Activated B cell treated with CpG ODN at 0.5 μM for 24 hours (primary cell): ENCODE data around the gene PBXIP1. TPM values are rescaled to one million over a fixed set of nuclear protein-coding genes. Genes with fewer than 3 reads are reported as not detected.
"Not testable (repeated sequence)": the region's sequence is repeated elsewhere in the genome, so short reads cannot be mapped to it uniquely, and the experiment has no call there.

ENCODE experiments used
- ATAC-seq: fragments of 200-7000 bp; cut with Tn5 transposase; one replicate; pipeline ENCODE4 v1.10.0; 2021; ENCODE audit warnings: low read depth, mild to moderate bottlenecking, moderate library complexity
- CTCF ChIA-PET: fragments of 350-600 bp; sonication (Branson Sonifier 250); formaldehyde crosslinking; loops from one replicate; lab custom pipeline; 2021; ENCODE audit warnings: antibody characterized with exemption; lab: Charles Lee
- POLR2A ChIA-PET: fragments of 350-600 bp; sonication (Branson Sonifier 250); formaldehyde crosslinking; loops from one replicate; lab custom pipeline; 2021; ENCODE audit warnings: antibody characterized with exemption; lab: Charles Lee
- DNase-seq: peaks from one replicate; pipeline ENCODE4 v3.0.0; 2022
- H3K27ac Mint-ChIP-seq: one replicate; pipeline ENCODE4 v1.8.0; 2020; ENCODE audit warnings: mixed read lengths
- H3K27me3 Mint-ChIP-seq: one replicate; pipeline ENCODE4 v1.8.0; 2021; ENCODE audit warnings: mixed read lengths
- H3K36me3 Mint-ChIP-seq: one replicate; pipeline ENCODE4 v1.8.0; 2021; ENCODE audit warnings: low read depth, mixed read lengths
- H3K4me1 Mint-ChIP-seq: one replicate; pipeline ENCODE4 v1.8.0; 2021; ENCODE audit warnings: mixed read lengths
- H3K4me3 Mint-ChIP-seq: one replicate; pipeline ENCODE4 v1.8.0; 2020; ENCODE audit warnings: mild to moderate bottlenecking, mixed read lengths
- H3K9me3 Mint-ChIP-seq: one replicate; pipeline ENCODE4 v1.8.0; 2020; ENCODE audit warnings: mixed read lengths
- intact Hi-C: fragments of 100-400 bp; cut with micrococcal nuclease; formaldehyde crosslinking; loops from one replicate; pipeline ENCODE4 v1.15.1; 2024
- total RNA-seq: library from RNA; stranded (reverse); gene quantifications from 2 replicates; pipeline ENCODE4 v1.2.3, GENCODE V29; 2022
- TF ChIP-seq, protein P1 (sequence below): fragments of 200-600 bp; IDR thresholded peaks from one replicate; pipeline ENCODE4 v1.8.0; 2022; ENCODE audit warnings: antibody characterized with exemption, mild to moderate bottlenecking

The PBXIP1 gene
- total RNA-seq, 1 donor from 2014 or later = 42.4 TPM

- CTCF ChIA-PET = interaction anchor here (1.2 to 1.4 kb wide), 2 partner anchors 11 to 29 kb away, joined by 3 to 4 read pairs; no protein-coding TSS in a partner anchor
- POLR2A ChIA-PET = interaction anchor here (0.6 to 2.4 kb wide), 4 partner anchors 12 to 430 kb away, joined by 3 to 9 read pairs (median 6); partner anchors contain the start of genes CKS1B and UBE2Q1
- peaks cover 44% of the 10 kb centered on the region for H3K36me3 Mint-ChIP-seq
- intact Hi-C loops = no loop called here
- H3K4me3 Mint-ChIP-seq = no peak overlapping the region
- DNase-seq = no peak
- H3K27ac Mint-ChIP-seq = no peak overlapping the region
- H3K9me3 Mint-ChIP-seq = no peaks in the 10 kb centered on the region
- no peak for ATAC-seq
- TF ChIP-seq, protein P1, sequence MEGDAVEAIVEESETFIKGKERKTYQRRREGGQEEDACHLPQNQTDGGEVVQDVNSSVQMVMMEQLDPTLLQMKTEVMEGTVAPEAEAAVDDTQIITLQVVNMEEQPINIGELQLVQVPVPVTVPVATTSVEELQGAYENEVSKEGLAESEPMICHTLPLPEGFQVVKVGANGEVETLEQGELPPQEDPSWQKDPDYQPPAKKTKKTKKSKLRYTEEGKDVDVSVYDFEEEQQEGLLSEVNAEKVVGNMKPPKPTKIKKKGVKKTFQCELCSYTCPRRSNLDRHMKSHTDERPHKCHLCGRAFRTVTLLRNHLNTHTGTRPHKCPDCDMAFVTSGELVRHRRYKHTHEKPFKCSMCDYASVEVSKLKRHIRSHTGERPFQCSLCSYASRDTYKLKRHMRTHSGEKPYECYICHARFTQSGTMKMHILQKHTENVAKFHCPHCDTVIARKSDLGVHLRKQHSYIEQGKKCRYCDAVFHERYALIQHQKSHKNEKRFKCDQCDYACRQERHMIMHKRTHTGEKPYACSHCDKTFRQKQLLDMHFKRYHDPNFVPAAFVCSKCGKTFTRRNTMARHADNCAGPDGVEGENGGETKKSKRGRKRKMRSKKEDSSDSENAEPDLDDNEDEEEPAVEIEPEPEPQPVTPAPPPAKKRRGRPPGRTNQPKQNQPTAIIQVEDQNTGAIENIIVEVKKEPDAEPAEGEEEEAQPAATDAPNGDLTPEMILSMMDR = no peak
- H3K4me1 Mint-ChIP-seq = peaks cover 14% of the 10 kb centered on the region
- H3K27me3 Mint-ChIP-seq = no peaks in the 10 kb centered on the region
These were observed 32.4 kb upstream of the PBXIP1 start for GRCh38 chr1:154988058-154988954.

DNA sequence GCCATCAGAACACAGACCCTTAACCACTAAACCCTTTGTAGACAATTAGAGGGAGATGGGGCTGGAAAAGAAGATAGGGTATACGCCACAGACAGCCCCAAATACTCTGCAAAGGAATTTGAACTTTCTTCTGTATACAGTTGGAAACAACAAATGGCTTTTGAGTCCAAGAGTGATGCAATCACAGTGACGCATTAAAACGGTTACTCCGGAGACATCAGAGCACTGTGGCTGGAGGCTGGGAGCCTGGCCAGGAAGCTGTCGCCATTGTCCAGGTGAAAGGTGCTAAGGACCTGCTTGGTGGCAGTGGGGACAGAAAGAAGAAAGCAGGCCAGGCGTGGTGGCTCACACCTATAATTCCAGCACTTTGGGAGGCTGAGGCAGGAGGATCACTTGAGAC lies 31.4 kb upstream of the PBXIP1 start:
- Mint-ChIP-seq H3K9me3 (no peaks in the 10 kb centered on the region), H3K27me3 (no peaks in the 10 kb centered on the region), H3K4me1 (peaks cover 14% of the 10 kb centered on the region), H3K4me3 (no peak overlapping the region), H3K36me3 (peaks cover 37% of the 10 kb centered on the region), H3K27ac (no peak overlapping the region)
- ATAC-seq (no peak), DNase-seq (no peak)
- intact Hi-C loops = no loop called here
- CTCF ChIA-PET = interaction anchor here (1.4 kb wide), 1 partner anchor 30 kb away, joined by 3 read pairs; no protein-coding TSS in a partner anchor
- POLR2A ChIA-PET = interaction anchor here (0.6 to 2.4 kb wide), 3 partner anchors 11 to 184 kb away, joined by 3 to 8 read pairs (median 5); partner anchors contain the start of gene CKS1B
- TF ChIP-seq, protein P1 = no peak

DNA sequence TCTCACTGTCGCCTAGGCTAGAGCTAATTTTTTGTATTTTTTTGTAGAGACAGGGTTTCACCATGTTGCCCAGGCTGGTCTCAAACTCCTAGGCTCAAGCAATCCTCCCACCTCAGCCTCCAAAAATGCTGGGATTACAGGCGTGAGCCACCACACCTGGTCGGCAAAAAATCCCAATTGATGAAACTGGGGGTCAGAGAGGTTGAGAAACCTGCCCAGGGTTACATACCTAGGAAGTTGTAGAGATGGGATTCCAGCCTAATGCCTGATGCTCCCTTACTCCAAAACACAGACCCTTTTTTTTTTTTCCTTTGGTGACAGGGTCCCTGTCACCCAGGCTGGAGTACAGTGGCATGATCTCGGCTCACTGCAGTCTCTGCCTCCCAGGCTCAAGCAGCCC lies 30.8 kb upstream of the PBXIP1 start:
- H3K4me3 Mint-ChIP-seq = not testable (repeated sequence)

GRCh38 chr1:154983776-154984466 lies 28.0 kb upstream of the PBXIP1 start:
- H3K27me3 Mint-ChIP-seq = no peaks in the 10 kb centered on the region
- DNase-seq = no peak
- no peak for ATAC-seq
- ChIA-PET POLR2A (interaction anchor here (0.6 to 2.7 kb wide), 20 partner anchors 8 to 101 kb away, joined by 3 to 36 read pairs (median 6); partner anchors contain the start of genes ADAM15, CKS1B, LENEP and PBXIP1), CTCF (interaction anchor here (0.7 to 3.0 kb wide), 7 partner anchors 9 to 494 kb away, joined by 3 to 26 read pairs (median 5); partner anchors contain the start of gene PYGO2)
- H3K9me3 Mint-ChIP-seq = no peaks in the 10 kb centered on the region
- H3K4me1 Mint-ChIP-seq = peaks cover 9% of the 10 kb centered on the region
- no peak overlapping the region for H3K27ac Mint-ChIP-seq
- TF ChIP-seq, protein P1 = no peak
- H3K4me3 Mint-ChIP-seq = no peak overlapping the region
- H3K36me3 Mint-ChIP-seq = peaks cover 23% of the 10 kb centered on the region
- intact Hi-C loops = loop anchor here (1.0 to 2.0 kb wide), 4 partner anchors 10 to 33 kb away; partner anchors contain the start of genes CKS1B and ZBTB7B

More for the DNA sequence above, 30.8 kb upstream of the PBXIP1 start:
- CTCF ChIA-PET, DNase-seq, H3K27me3 Mint-ChIP-seq, H3K27ac Mint-ChIP-seq, ATAC-seq, intact Hi-C loops, H3K9me3 Mint-ChIP-seq: not testable (repeated sequence)
- H3K4me1 Mint-ChIP-seq = peaks cover 14% of the 10 kb centered on the region
- peaks cover 36% of the 10 kb centered on the region for H3K36me3 Mint-ChIP-seq
- POLR2A ChIA-PET = interaction anchor here (0.8 to 2.4 kb wide), 2 partner anchors 10 to 31 kb away, joined by 4 to 8 read pairs; no protein-coding TSS in a partner anchor
